Muscle layer of duodenum (tissue), 2 donors: ENCODE measurements around the gene FRMD8.

Experiments used
- H3K27ac ChIP-seq: one replicate; pipeline ENCODE4 v1.7.0; 2013; ENCODE audit warnings: mild to moderate bottlenecking, low read length
- H3K27me3 ChIP-seq: one replicate; pipeline ENCODE4 v1.7.0; 2013; ENCODE audit warnings: low read depth, mild to moderate bottlenecking, control low read depth, low read length
- H3K36me3 ChIP-seq, 2 donors: one replicate each; pipeline ENCODE4 v1.7.0; 2013; ENCODE audit warnings: low read length in 2 of 2, control low read depth in 1 of 2, mild to moderate bottlenecking in 1 of 2; ENCODE audit not compliant: insufficient read depth in 2 of 2, control insufficient read depth in 1 of 2
- H3K4me1 ChIP-seq, 2 donors: one replicate each; pipeline ENCODE4 v1.7.0; 2013; ENCODE audit warnings: low read length in 2 of 2, mild to moderate bottlenecking in 2 of 2, control low read depth in 1 of 2, moderate library complexity in 1 of 2; ENCODE audit not compliant: insufficient read depth in 2 of 2, control insufficient read depth in 1 of 2
- H3K4me3 ChIP-seq, 2 donors: one replicate each; pipeline ENCODE4 v1.7.0; 2013; ENCODE audit warnings: low read length in 2 of 2, low read depth in 1 of 2, mild to moderate bottlenecking in 1 of 2
- H3K9me3 ChIP-seq, 2 donors: one replicate each; pipeline ENCODE4 v1.7.0; 2013; ENCODE audit warnings: low read length in 2 of 2, control low read depth in 1 of 2, mild to moderate bottlenecking in 1 of 2; ENCODE audit not compliant: control insufficient read depth in 1 of 2
- donor health status: healthy.

FRMD8 gene

GRCh38 chr11:65459552-65459951 is 73.1 kb downstream of the FRMD8 start:
- Histone ChIP-seq H3K27ac (no peak overlapping the region), H3K9me3 (no peaks in the 10 kb centered on the region), H3K4me1 (peaks cover 0 to 4% of the 10 kb centered on the region in 2 donors), H3K27me3 (no peaks in the 10 kb centered on the region), H3K4me3 (no peak overlapping the region), H3K36me3 (no peaks in the 10 kb centered on the region)
